HEK293T (cell line): ENCODE results near the gene WWTR1.

Experiments used
- BHLHE40 ChIP-seq: fragments of 450-650 bp; IDR thresholded peaks from 2 replicates; pipeline ENCODE4 v1.6.1; 2016; ENCODE audit warnings: mild to moderate bottlenecking, moderate library complexity, borderline replicate concordance
- CTBP1 ChIP-seq: fragments of 450-650 bp; IDR thresholded peaks from 2 replicates; pipeline ENCODE4 v1.6.1; 2016; ENCODE audit warnings: borderline replicate concordance
- ELF4 ChIP-seq: fragments of 450-650 bp; IDR thresholded peaks from 2 replicates; pipeline ENCODE4 v1.6.1; 2017; ENCODE audit warnings: antibody characterized with exemption
- FOXK2 ChIP-seq: fragments of 450-650 bp; IDR thresholded peaks from 2 replicates; pipeline ENCODE4 v1.6.1; 2016; ENCODE audit warnings: mild to moderate bottlenecking
- FOXM1 ChIP-seq: fragments of 450-650 bp; IDR thresholded peaks from 2 replicates; pipeline ENCODE4 v1.6.1; 2017; ENCODE audit warnings: mild to moderate bottlenecking, borderline replicate concordance
- HDGF ChIP-seq: fragments of 450-650 bp; IDR thresholded peaks from 2 replicates; pipeline ENCODE4 v1.6.1; 2017; ENCODE audit warnings: antibody characterized with exemption, borderline replicate concordance
- LEF1 ChIP-seq: fragments of 450-650 bp; IDR thresholded peaks from 2 replicates; pipeline ENCODE4 v1.6.1; 2017; ENCODE audit warnings: mild to moderate bottlenecking, borderline replicate concordance
- NFRKB ChIP-seq: fragments of 450-650 bp; IDR thresholded peaks from 2 replicates; pipeline ENCODE4 v1.6.1; 2016; ENCODE audit warnings: mild to moderate bottlenecking, moderate library complexity
- SP1 ChIP-seq: fragments of 450-650 bp; IDR thresholded peaks from 2 replicates; pipeline ENCODE4 v1.6.1; 2017
- SUZ12 ChIP-seq: fragments of 450-650 bp; IDR thresholded peaks from 2 replicates; pipeline ENCODE4 v1.6.1; 2016; ENCODE audit warnings: mild to moderate bottlenecking
- TARDBP ChIP-seq: fragments of 450-650 bp; IDR thresholded peaks from 2 replicates; pipeline ENCODE4 v1.6.1; 2016
- TF ChIP-seq, protein P1 (sequence below): fragments of 450-650 bp; IDR thresholded peaks from 2 replicates; pipeline ENCODE4 v1.6.1; 2016

GRCh38 chr3:149646181-149646766 lies 11.6 kb downstream of the WWTR1 start:
- TF ChIP-seq ELF4 (no peak), NFRKB (no peak), SP1 (no peak), FOXK2 (no peak), FOXM1 (no peak), TARDBP (no peak), CTBP1 (no peak), BHLHE40 (no peak), HDGF (no peak), LEF1 (no peak), SUZ12 (no peak)
- TF ChIP-seq, protein P1, sequence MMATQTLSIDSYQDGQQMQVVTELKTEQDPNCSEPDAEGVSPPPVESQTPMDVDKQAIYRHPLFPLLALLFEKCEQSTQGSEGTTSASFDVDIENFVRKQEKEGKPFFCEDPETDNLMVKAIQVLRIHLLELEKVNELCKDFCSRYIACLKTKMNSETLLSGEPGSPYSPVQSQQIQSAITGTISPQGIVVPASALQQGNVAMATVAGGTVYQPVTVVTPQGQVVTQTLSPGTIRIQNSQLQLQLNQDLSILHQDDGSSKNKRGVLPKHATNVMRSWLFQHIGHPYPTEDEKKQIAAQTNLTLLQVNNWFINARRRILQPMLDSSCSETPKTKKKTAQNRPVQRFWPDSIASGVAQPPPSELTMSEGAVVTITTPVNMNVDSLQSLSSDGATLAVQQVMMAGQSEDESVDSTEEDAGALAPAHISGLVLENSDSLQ, result no peak
